ENCODE results near the gene OR52E1. TPM values are rescaled to one million over a fixed set of nuclear protein-coding genes. Genes with fewer than 3 reads are reported as not detected.
A peak's percentile ranks its signal among the peaks of the same experiment; 100 is the strongest.

The OR52E1 gene
- total and polyA plus RNA-seq, 2 of the 4 experiments (the other 2 are of a cell fraction), result not detected

GRCh38 chr11:5092821-5093585 is 23.6 kb downstream of the OR52E1 start:
- H2AK5ac ChIP-seq (ENCODE audit: low read depth, low read length), result no peak overlapping the region
- no peak for DNase-seq
- no peaks in the 10 kb centered on the region for H3K4me1 ChIP-seq (ENCODE audit: control insufficient read depth, insufficient read depth, low read length)
- no peak overlapping the region for H2BK15ac ChIP-seq (ENCODE audit: low read depth, low read length)
- H3K79me1 ChIP-seq (ENCODE audit: low read depth in 1 of 2, low read length in 2 of 2), result no peaks in the 10 kb centered on the region
- no peak overlapping the region for H3K4ac ChIP-seq (ENCODE audit: low read depth, low read length)
- H2AFZ ChIP-seq (replicated peaks; ENCODE audit: low read length, poor library complexity), result no peak overlapping the region
- no peak overlapping the region for H3K18ac ChIP-seq (ENCODE audit: low read depth, low read length)
- H3K27ac ChIP-seq (ENCODE audit: insufficient read depth, low read length), result no peak overlapping the region
- POLR2A ChIA-PET (ENCODE audit: unreplicated experiment), result no interaction called here
- no peak overlapping the region for H2BK20ac ChIP-seq (ENCODE audit: low read depth, low read length)
- no peaks in the 10 kb centered on the region for H3K9me1 ChIP-seq (ENCODE audit: insufficient read depth, low read length)
- no peak for TF ChIP-seq MAFK (IDR thresholded peaks at IDR 0.05; ENCODE audit: low read depth, low read length)
- TF ChIP-seq USF2 (IDR thresholded peaks at IDR 0.05; ENCODE audit: low read depth, low read length), result no peak
- no peak for TF ChIP-seq CHD1 (IDR thresholded peaks at IDR 0.05; ENCODE audit: low read depth, low read length)
- no peak for TF ChIP-seq MAZ (IDR thresholded peaks at IDR 0.05; ENCODE audit: borderline replicate concordance, low read depth, low read length)
- TF ChIP-seq ELK1 (IDR thresholded peaks at IDR 0.05; ENCODE audit: borderline replicate concordance, low read depth, low read length), result no peak
- no peak for TF ChIP-seq RCOR1 (IDR thresholded peaks at IDR 0.05; ENCODE audit: insufficient replicate concordance, low read length)
- no peak for TF ChIP-seq NFE2L2 (IDR thresholded peaks at IDR 0.05; ENCODE audit: low read depth, low read length)
- TF ChIP-seq POLR2A (IDR thresholded peaks at IDR 0.05; ENCODE audit: low read depth, low read length), result no peak
- H3K56ac ChIP-seq (ENCODE audit: extremely low read depth, insufficient read depth, low read length), result no peak overlapping the region
- no TSS peak for BruUV-seq (replicated peaks)
- intact Hi-C loops (cut with micrococcal nuclease), result no loop called here
- H2BK120ac ChIP-seq (ENCODE audit: low read depth, low read length), result no peak overlapping the region
- no CpG with 5 or more reads among the region's 8 CpGs for WGBS, 2 experiments (ENCODE audit: extremely low coverage in 2 of 2, insufficient read length in 1 of 2)
- no peaks in the 10 kb centered on the region for H4K20me1 ChIP-seq (ENCODE audit: insufficient read depth, low read length)
- ATAC-seq (ENCODE audit: low read depth), result no peak
- no peaks in the 10 kb centered on the region for H3K9me3 ChIP-seq (ENCODE audit: control insufficient read depth, insufficient read depth, low read length)
- H3K9ac ChIP-seq (ENCODE audit: low read depth, low read length), result no peak overlapping the region
- CTCF ChIA-PET, result interaction anchor here (0.9 kb wide), 1 partner anchor 11 kb away, joined by 3 read pairs; no protein-coding TSS in a partner anchor
- dilution Hi-C loops (cut with HindIII; ENCODE audit: low sequenced_read_pairs, unreplicated experiment), result no loop called here
- H3K27me3 ChIP-seq (ENCODE audit: control insufficient read depth, insufficient read depth, low read length), result no peaks in the 10 kb centered on the region
- no peak overlapping the region for H4K8ac ChIP-seq (ENCODE audit: low read depth in 2 of 2, low read length in 2 of 2)
- no peak overlapping the region for H4K91ac ChIP-seq (ENCODE audit: insufficient read depth, low read depth, low read length)
- H3K4me2 ChIP-seq (ENCODE audit: low read depth, low read length), result no peak overlapping the region
- no peak overlapping the region for H2BK5ac ChIP-seq (ENCODE audit: low read depth, low read length, poor library complexity, severe bottlenecking)
- H3K14ac ChIP-seq (replicated peaks; ENCODE audit: low read depth, low read length), result no peak overlapping the region
- in situ Hi-C loops (cut with MboI; ENCODE audit: low sequenced_read_pairs), result no loop called here
- no peaks in the 10 kb centered on the region for H3K36me3 ChIP-seq (ENCODE audit: control insufficient read depth, insufficient read depth, low read length)
- H2AK9ac ChIP-seq (replicated peaks; ENCODE audit: low read depth, low read length, poor library complexity), result peak overlapping the region; percentile 19
- H3K23ac ChIP-seq (ENCODE audit: low read depth, low read length), result no peak overlapping the region
- H3K4me3 ChIP-seq (ENCODE audit: insufficient read depth, low read depth, low read length), result no peak overlapping the region
- H4K5ac ChIP-seq (ENCODE audit: low read depth, low read length), result no peak overlapping the region
